ENCODE measurements around the gene PTGIS.
"Not testable (repeated sequence)": the region's sequence is repeated elsewhere in the genome, so short reads cannot be mapped to it uniquely, and the experiment has no call there.

PTGIS gene

DNA sequence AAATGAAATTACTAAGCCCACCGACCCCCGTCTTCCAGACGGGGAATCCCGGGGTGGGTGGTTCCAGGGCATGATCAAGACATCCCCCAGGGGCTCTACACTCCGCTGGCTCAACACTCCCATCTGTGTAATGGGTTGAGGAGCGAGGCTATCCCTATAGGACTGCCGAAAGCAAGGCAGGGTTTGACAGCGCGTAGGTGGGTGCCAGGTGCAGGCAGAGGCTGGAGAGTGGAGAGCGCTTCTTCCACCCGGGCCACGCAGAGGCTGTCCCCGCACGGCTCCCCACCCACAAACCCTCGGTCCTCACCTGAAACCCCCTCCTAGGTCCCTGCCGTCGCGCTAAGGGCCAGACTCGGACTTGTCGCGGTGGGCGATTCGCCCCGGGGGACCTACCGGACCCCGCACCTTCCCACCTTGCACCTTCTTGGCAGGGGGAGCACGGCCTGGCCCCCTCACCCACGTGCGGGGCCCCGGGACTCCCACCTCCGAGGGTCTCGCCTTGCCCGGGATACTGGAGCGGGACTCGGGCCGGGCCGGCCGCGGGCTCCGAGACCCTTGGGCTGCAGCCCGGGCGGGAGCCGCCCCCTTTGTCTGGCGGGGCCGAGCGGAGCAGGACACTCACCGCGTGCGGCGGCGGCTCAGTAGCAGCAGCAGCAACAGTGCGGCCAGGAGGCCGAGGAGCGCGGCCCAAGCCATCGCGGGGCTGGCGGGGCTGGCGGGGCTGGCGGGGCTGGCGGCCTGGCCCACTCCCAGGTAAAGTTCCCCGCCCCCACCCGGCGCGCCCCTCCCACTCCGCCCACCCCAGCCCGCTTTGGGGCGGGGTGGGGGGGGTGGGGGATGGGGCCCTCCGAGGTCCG is at the start of gene PTGIS:
TSS of gene PTGIS (minus strand) at position 717 of the 857 bp plus-strand sequence. CDS start at position 696, 21 bp downstream.
- no peak for DNase-seq (ENCODE audit: low spot score)

- not testable (repeated sequence) for DNase-seq (ENCODE audit: low spot score)
These were observed 49.5 kb upstream of the PTGIS start for GRCh38 chr20:49617394-49617793.

GRCh38 chr20:49616154-49617007 is 48.4 kb upstream of the PTGIS start:
- DNase-seq (ENCODE audit: low spot score): no peak

DNA sequence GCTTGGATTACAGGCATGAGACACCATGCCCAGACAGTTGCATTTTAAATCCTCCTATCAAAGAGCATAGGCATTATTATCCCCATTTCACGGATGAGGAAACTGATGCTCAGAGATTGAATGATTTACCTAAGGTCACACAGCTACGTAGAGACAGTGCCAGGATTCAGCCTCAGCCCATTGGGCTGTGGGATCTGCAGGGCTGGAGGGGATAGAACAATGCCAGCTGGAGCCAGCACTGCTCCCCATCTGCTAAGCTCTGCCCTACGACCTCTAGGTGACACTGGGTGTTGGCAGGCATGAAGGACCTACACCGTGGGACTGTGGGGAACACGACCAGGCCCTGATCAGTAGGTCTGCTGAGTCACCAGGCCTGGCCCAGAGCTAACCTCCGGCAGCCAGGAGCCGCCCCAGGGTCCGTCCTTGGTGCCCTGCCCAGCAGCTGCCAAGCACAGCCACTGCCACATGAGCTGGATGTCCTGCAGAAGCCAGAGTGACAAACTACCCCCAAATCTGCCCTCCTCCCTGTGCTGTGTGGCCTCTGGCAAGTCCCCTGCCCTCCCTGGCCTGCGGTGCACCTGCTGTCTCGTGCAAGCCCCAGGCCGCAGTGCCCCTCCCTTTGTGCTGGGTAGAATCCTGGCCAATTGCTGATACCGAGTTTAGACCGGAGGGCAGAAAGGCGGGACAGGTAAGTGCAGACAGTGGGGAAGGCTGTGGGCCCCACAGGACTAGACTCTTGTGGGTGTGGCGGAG is 47.6 kb upstream of the PTGIS start:
- DNase-seq (ENCODE audit: low spot score): no peak

DNA sequence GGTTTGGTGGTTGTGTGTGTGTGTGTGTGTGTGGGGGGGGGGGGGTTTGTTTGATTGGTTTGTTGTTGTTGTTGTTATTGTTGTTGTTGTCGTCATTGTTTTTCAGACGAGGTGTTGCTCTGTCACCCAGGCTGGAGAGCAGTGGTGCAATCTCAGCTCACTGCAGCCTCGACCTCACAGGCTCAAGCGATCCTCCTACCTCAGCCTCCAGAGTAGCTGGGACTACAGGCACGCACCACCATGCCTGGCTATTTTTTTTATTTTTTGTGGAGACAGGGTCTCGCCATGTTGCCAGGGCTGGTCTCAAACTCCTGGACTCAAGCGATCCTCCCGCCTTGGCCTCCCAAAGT is 47.1 kb upstream of the PTGIS start:
- not testable (repeated sequence) for DNase-seq (ENCODE audit: low spot score)

- no peak for DNase-seq (ENCODE audit: low spot score)
These were observed 46.6 kb upstream of the PTGIS start for GRCh38 chr20:49614338-49615050.

GRCh38 chr20:49612127-49612738 is 44.3 kb upstream of the PTGIS start:
- DNase-seq (ENCODE audit: low spot score): no peak

- DNase-seq (ENCODE audit: low spot score): not testable (repeated sequence)
These were observed 43.7 kb upstream of the PTGIS start for GRCh38 chr20:49611539-49612126.

DNA sequence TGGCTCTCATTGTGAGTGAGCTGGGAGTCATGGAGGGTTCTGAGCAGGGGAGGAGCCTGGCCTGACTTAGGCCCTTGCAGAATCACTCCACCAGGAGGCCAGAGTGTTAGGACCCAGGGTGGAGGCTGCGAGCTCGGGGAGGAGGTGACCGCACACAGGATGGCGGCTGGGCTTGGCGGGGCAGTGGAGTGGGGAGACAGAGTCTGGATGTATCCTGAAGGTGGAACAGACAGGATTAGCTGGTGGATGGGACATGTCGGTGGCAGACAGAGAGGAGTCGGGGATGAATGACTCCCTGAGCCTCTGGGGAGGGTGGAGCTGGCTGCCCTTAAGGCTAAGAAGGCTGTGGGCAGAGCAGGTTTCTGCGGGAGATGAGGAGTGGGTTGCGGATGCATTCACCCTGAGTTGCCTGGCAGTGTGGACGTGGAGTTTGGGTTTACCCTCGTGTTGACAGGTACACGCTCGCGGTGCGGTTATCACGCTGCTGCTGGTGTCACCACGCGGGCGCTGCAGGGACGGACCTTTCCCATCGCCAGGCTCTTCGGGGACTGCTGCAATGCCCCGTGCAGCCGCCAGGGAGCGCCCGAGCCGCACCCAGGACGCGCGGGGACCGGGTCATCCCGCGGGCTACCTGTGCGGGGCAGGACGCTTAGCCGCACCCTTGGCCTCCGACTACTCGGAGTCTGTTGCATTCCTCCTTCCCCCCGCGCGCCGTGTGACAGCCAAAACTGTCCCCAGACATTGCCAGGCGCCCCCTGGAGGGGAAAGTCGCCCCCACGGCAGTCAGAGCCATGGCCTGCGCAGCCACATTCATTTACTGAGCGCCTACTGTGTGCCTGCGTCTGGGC is 43.0 kb upstream of the PTGIS start:
- peak; percentile 77 for DNase-seq (ENCODE audit: low spot score)

- DNase-seq (ENCODE audit: low spot score): peak; percentile 69
These were observed 41.1 kb upstream of the PTGIS start for GRCh38 chr20:49608752-49609670.

DNA sequence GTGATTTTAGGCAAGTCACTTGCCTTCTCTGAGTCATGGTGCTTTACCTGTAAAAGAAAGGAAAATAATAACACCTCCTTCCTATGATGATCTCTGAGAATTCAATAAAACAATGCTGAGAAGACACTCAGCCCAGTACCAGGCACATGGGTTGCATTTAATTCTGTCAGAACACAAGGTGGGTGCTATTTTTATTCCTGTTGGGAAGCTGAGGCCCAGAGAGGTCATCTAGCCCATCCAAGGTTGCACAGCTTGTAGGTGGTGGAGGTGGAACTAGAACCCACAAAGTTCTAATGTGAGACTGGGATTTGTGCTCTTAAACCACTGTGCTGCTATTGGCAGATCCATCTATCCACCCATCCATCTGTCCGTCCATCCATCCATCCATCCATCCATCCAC is 39.6 kb upstream of the PTGIS start:
- DNase-seq (ENCODE audit: low spot score): no peak

DNA sequence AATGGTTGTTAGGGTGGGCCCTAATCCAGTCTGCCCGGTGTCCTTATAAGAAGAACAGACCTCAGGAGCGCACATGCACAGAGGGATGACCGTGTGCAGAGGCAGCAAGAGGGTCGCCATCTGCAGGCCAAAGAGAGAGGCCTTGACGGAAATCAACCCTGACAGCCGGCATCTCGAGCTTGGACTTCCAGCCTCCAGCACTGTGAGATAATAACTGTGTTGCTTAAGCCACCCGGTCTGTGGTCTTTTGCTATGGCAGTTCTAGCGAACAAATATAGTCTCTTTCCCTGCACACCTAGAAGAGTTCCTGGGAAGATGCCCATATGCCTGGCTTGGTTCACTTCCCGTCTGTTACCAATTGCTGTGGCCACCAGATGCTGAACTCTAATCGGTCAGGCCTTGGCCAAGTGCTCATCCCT is 35.3 kb upstream of the PTGIS start:
- no peak for DNase-seq (ENCODE audit: low spot score)

DNA sequence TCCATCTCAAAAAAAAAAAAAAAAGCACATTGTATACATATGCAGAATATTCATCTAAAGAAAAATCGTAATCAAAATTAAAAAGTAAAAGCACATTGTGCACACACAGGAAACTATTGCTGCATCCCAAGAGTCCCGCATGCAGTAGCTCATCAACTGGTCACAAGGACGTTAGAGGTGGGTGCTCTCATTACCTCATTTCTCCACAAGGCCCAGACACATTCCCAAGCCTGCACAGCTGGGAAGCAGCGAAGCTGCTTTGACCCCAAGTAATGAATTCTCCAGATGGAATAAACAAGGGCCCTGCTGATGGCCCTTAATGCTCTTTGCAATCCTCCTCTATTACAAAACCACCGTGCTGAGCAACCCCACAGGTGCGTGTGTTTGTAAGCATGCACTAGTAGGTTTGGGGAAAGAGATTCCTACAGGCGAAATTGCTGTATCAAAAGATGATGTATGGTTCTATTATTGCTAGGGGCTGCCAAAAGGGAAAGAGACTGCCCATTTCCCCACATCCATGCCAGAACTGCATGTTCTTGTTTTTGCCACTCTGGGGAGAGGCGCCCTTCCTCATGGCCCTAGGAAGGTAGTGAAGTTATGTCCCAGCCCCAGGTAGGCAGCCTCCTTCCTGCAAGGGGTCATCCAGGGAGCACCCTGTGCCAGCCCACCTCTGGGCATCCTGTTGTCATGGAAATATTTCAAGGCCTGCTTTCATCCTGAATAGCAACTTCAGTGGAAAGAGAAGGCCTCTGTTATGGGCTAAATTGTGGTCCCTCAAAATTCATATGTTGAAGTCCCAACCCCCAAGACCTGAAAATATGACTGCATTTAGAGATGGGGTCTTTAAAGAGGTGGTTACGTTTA is 34.6 kb upstream of the PTGIS start:
- DNase-seq (ENCODE audit: low spot score): no peak

DNA sequence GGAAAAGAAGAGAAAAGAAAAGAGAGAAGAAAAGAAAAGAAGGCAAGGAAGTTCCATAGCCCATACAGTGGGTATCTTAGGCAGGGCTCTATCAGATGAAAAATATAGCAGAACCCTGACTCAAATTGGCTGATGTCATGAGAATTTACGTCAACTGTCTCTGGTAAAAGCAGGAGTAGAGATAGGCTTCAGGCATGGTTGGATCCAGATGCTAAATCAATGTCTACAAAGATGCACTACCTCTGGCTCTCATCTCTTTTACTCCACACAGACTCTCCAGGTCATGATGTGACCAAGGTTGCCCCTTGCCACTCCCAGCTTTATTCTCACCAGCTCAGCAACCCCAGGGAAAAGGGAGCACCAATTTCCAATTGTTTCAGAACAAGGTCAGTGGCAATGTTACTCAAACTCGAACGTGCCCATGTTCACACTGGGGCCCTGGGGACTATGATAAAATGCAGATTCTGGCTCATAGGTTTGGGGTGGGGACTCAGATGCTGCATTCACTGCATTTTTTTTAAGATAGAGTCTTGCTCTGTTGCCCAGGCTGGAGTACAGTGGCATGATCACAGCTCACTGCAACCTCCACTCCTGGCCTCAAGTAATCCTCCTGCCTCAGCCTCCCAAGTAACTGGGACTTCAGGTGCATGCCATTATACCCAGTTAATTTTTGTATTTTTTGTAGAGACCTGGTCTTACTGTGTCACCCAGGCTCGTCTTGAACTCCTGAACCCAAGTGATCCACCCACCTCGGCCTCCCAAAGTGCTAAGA is 33.4 kb upstream of the PTGIS start:
- DNase-seq (ENCODE audit: low spot score): no peak

DNA sequence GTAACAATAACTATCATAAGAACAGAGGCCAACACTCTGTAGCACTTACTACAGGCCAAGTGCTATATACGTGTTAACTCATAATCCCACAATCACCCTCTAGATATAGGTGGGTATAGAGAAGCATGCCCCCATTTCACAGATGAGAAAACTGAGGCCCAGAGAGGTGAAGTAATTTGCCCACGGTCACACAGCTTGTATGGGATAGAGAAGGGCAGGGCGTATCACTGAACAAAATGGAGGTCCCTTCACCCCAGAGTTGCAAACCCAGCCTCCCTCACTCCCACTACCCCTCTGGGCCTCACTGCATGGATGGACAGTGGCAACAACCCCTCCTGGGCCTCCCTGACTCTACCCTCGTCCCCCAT is 31.8 kb upstream of the PTGIS start:
- no peak for DNase-seq (ENCODE audit: low spot score)

GRCh38 chr20:49597825-49598395 is 30.0 kb upstream of the PTGIS start:
- DNase-seq (ENCODE audit: low spot score): no peak

All from LoVo (cell line).